Common myeloid progenitor, CD34-positive (primary cell): ENCODE data around the gene SPOCK3. TPM values are rescaled to one million over a fixed set of nuclear protein-coding genes. Genes with fewer than 3 reads are reported as not detected.
"Not testable (repeated sequence)": the region's sequence is repeated elsewhere in the genome, so short reads cannot be mapped to it uniquely, and the experiment has no call there.

Source experiments
- CTCF ChIA-PET: fragments of 350-600 bp; sonication (Branson Sonifier 250); formaldehyde crosslinking; loops from one replicate; lab custom pipeline; 2021; ENCODE audit warnings: antibody characterized with exemption; lab: Charles Lee
- POLR2A ChIA-PET: fragments of 350-600 bp; sonication (Branson Sonifier 250); formaldehyde crosslinking; loops from one replicate; lab custom pipeline; 2021; ENCODE audit warnings: antibody characterized with exemption; lab: Charles Lee
- DNase-seq, 3 donors: peaks; one replicate each; pipeline versions ENCODE4 v3.0.0 to v3.0.0-alpha.2; 2013
- H3K27ac ChIP-seq, 2 experiments: 1 replicate in 1 of 2; 2 replicates in 1 of 2; pipeline ENCODE4 v1.7.0; 2013; ENCODE audit warnings: inconsistent platforms in 2 of 2, low read length in 2 of 2, mild to moderate bottlenecking in 2 of 2, low read depth in 1 of 2, moderate library complexity in 1 of 2; ENCODE audit not compliant: severe bottlenecking in 2 of 2, insufficient read depth in 1 of 2, poor library complexity in 1 of 2
- H3K27me3 ChIP-seq, 5 experiments: replicated peaks in 2 of 5; 1 replicate in 3 of 5; 2 replicates in 2 of 5; pipeline versions ENCODE4 v1.6.1 to v1.7.0; 2013; ENCODE audit warnings: low read length in 4 of 5, mild to moderate bottlenecking in 2 of 5, moderate library complexity in 2 of 5, inconsistent platforms in 1 of 5; ENCODE audit not compliant: insufficient read depth in 5 of 5, control insufficient read depth in 4 of 5
- H3K36me3 ChIP-seq, 4 experiments: 1 replicate in 2 of 4; 2 replicates in 2 of 4; pipeline versions ENCODE4 v1.6.1 to v1.7.0; 2013; ENCODE audit warnings: low read length in 3 of 4, control low read depth in 1 of 4, mild to moderate bottlenecking in 1 of 4; ENCODE audit not compliant: control insufficient read depth in 4 of 4, insufficient read depth in 4 of 4
- H3K4me1 ChIP-seq, 4 experiments: 1 replicate in 3 of 4; 2 replicates in 1 of 4; pipeline versions ENCODE4 v1.6.1 to v1.7.1; 2013; ENCODE audit warnings: low read length in 3 of 4, mild to moderate bottlenecking in 3 of 4, control low read depth in 1 of 4, inconsistent platforms in 1 of 4, moderate library complexity in 1 of 4; ENCODE audit not compliant: control insufficient read depth in 4 of 4, insufficient read depth in 4 of 4; ENCODE audit errors: control extremely low read depth in 1 of 4
- H3K4me3 ChIP-seq, 7 experiments: 1 replicate in 4 of 7; 2 replicates in 3 of 7; pipeline versions ENCODE4 v1.5.1 to v1.7.0; 2013; ENCODE audit warnings: mild to moderate bottlenecking in 7 of 7, low read length in 6 of 7, moderate library complexity in 6 of 7, inconsistent platforms in 2 of 7, low read depth in 2 of 7, control low read depth in 1 of 7; ENCODE audit not compliant: insufficient read depth in 4 of 7, control insufficient read depth in 1 of 7; ENCODE audit errors: extremely low read depth in 1 of 7
- H3K9me3 ChIP-seq, 5 experiments: 1 replicate in 4 of 5; 2 replicates in 1 of 5; pipeline versions ENCODE4 v1.6.1 to v1.7.1; 2013; ENCODE audit warnings: low read length in 4 of 5, mild to moderate bottlenecking in 2 of 5, inconsistent platforms in 1 of 5, low read depth in 1 of 5, moderate library complexity in 1 of 5; ENCODE audit not compliant: control insufficient read depth in 4 of 5, insufficient read depth in 2 of 5; ENCODE audit errors: control extremely low read depth in 1 of 5
- WGBS: methylation state at CpG from one replicate; pipeline ENCODE4 v1.1.5; 2013; ENCODE audit not compliant: insufficient coverage; 5-methylcytosine and 5-hydroxymethylcytosine counted together
- polyA plus RNA-seq: library from polyadenylated mRNA; unstranded; fragments of 120-200 nt; gene quantifications from one replicate; pipeline ENCODE4 v1.2.1, GENCODE V29; 2013

SPOCK3 gene
- polyA plus RNA-seq, result 6.7 TPM

DNA sequence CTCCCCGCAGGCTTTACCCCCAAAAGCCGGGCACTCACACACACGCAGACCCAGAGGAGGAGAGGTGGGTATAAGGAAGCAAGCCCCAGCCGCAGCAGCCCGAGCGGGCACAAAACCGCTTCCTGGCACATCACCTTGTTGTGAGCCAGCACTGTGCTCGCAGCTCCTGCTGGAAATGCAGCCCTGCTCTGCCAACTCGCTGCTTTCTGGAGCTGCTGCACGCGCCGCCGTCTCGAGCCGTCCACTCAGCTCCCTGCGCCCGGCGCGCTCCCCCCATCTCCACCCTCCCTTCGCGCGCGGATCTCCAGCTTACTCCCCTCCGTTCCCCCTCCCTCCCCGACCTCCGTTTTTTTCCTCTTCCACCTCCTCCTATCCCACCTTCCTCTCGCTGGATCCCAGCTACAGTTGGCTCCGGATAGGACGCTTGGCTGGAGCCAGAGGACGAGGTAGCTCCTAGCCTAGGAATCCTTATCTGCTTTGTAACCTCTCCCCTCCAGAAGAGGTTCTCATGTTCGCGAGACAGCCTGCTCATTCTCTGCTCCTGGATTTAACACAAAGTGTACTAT is at the start of gene SPOCK3:
SPOCK3 (minus strand) TSS at position 179 of the 566 bp plus-strand sequence.
- no peak within 1 kb of the TSS for H3K27ac ChIP-seq
- WGBS, result under 1% methylated on average over 31 of the region's 32 CpGs
- DNase-seq, result peak; percentile 50 to 85 (median 74)
- no peaks in the 10 kb centered on the region for H3K36me3 ChIP-seq
- CTCF ChIA-PET, result interaction anchor here (0.6 kb wide), 1 partner anchor 53 kb away, joined by 3 read pairs; no protein-coding TSS in a partner anchor
- POLR2A ChIA-PET, result interaction anchor here (0.6 kb wide), 1 partner anchor 806 kb away, joined by 7 read pairs; no protein-coding TSS in a partner anchor
- H3K9me3 ChIP-seq, result no peaks in the 10 kb centered on the region
- H3K4me3 ChIP-seq, result peak within 1 kb of the TSS; percentile 50 to 96 (median 85)
- H3K4me1 ChIP-seq, result peaks cover 0 to 14% (median 4%) of the 10 kb centered on the region in 4 experiments
- peaks cover 0 to 2% (median 0%) of the 10 kb centered on the region in 5 experiments for H3K27me3 ChIP-seq

GRCh38 chr4:167282171-167282864 is 48.0 kb upstream of the SPOCK3 start:
- 100% methylated on average over 1 of the region's 1 CpG for WGBS
- Histone ChIP-seq H3K27ac (no peak overlapping the region), H3K4me1 (no peaks in the 10 kb centered on the region), H3K9me3 (no peaks in the 10 kb centered on the region), H3K27me3 (no peaks in the 10 kb centered on the region), H3K36me3 (no peaks in the 10 kb centered on the region), H3K4me3 (no peak overlapping the region)
- ChIA-PET CTCF (no interaction called here), POLR2A (no interaction called here)
- no peak for DNase-seq

DNA sequence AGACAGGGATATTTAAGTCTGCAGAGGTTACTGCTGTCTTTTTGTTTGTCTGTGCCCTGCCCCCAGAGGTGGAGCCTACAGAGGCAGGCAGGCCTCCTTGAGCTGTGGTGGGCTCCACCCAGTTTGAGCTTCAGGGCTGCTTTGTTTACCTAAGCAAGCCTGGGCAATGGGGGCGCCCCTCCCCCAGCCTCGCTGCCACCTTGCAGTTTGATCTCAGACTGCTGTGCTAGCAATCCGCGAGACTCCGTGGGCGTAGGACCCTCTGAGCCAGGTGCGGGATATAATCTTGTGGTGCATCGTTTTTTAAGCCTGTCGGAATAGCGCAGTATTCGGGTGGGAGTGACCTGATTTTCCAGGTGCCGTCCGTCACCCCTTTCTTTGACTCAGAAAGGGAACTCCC is 47.3 kb upstream of the SPOCK3 start:
- H3K27ac ChIP-seq, H3K27me3 ChIP-seq, DNase-seq, H3K4me1 ChIP-seq, H3K9me3 ChIP-seq, POLR2A ChIA-PET, H3K4me3 ChIP-seq, CTCF ChIA-PET, H3K36me3 ChIP-seq: not testable (repeated sequence)
- WGBS, result 100% methylated on average over 13 of the region's 13 CpGs

DNA sequence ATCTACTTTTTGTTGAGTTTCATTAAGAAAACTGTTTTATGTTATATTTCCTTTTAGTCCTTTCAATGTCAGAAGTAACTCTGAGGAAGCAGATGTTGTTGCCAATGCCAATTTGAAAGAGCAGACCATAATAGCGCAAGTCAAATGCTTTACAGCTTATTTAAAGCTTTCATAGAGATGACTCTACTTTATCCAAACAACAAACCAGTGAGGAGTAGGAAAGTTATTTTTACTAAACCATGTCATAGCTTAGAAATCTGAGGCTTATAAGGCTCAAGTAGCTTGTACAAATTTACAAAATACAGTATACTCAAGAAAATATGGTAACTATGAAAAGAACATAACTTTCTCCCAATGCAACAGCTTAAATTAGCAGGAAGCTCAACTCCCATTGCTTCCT is 40.1 kb upstream of the SPOCK3 start:
- no peaks in the 10 kb centered on the region for H3K4me1 ChIP-seq
- H3K27ac ChIP-seq, result no peak overlapping the region
- H3K9me3 ChIP-seq, result no peaks in the 10 kb centered on the region
- WGBS, result no CpG with 5 or more reads among the region's 1 CpG
- no peaks in the 10 kb centered on the region for H3K27me3 ChIP-seq
- no peaks in the 10 kb centered on the region for H3K36me3 ChIP-seq
- ChIA-PET CTCF (interaction anchor here (0.6 kb wide), 1 partner anchor 1623 kb away, joined by 3 read pairs; no protein-coding TSS in a partner anchor), POLR2A (no interaction called here)
- no peak overlapping the region for H3K4me3 ChIP-seq
- DNase-seq, result peak in 1 of 3 donors; percentile 27

GRCh38 chr4:167265231-167265630 is 30.9 kb upstream of the SPOCK3 start:
- Histone ChIP-seq H3K4me1 (no peaks in the 10 kb centered on the region), H3K4me3 (no peak overlapping the region), H3K27me3 (no peaks in the 10 kb centered on the region), H3K27ac (no peak overlapping the region), H3K36me3 (no peaks in the 10 kb centered on the region), H3K9me3 (no peaks in the 10 kb centered on the region)
- POLR2A ChIA-PET, result no interaction called here
- CTCF ChIA-PET, result no interaction called here
- 97% methylated on average over 3 of the region's 5 CpGs for whole genome bisulfite sequencing
- DNase-seq, result no peak

- H3K4me3 ChIP-seq, result no peak overlapping the region
- POLR2A ChIA-PET, result no interaction called here
- H3K4me1 ChIP-seq, result no peaks in the 10 kb centered on the region
- no peaks in the 10 kb centered on the region for H3K27me3 ChIP-seq
- H3K27ac ChIP-seq, result no peak overlapping the region
- no peaks in the 10 kb centered on the region for H3K9me3 ChIP-seq
- WGBS, result no CpG with 5 or more reads among the region's 4 CpGs
- DNase-seq, result no peak
- H3K36me3 ChIP-seq, result no peaks in the 10 kb centered on the region
- CTCF ChIA-PET, result interaction anchor here (1.0 kb wide), 1 partner anchor 12 kb away, joined by 3 read pairs; no protein-coding TSS in a partner anchor
These were observed 14.0 kb upstream of the SPOCK3 start for GRCh38 chr4:167248271-167248670.

DNA sequence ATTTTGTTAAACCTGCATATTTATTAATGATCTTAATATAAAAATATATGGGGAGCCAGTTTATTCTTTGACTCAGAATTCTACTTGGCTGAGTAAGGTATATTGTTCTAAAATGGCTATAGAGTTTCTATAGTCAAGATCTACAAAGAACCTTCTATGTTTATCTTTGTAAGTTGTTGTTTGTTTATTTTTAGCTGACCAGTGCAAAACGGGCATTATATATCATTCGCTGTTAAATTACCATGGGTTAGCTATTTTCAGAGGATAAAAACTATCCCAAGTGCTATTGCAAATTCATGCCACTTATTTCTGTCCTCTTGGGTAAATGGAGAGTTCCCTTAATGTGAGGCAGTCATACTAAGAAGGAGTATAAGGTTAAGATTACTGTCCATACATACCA is 5.3 kb upstream of the SPOCK3 start:
- Histone ChIP-seq H3K36me3 (no peaks in the 10 kb centered on the region), H3K27me3 (peaks cover 0 to 2% (median 0%) of the 10 kb centered on the region in 5 experiments), H3K27ac (no peak overlapping the region), H3K9me3 (no peaks in the 10 kb centered on the region), H3K4me3 (no peak overlapping the region), H3K4me1 (peaks cover 0 to 7% (median 2%) of the 10 kb centered on the region in 4 experiments)
- POLR2A ChIA-PET, result no interaction called here
- no peak for DNase-seq
- WGBS, result no CpG with 5 or more reads among the region's 2 CpGs
- CTCF ChIA-PET, result no interaction called here
